ENCODE data around the gene PADI4. TPM values are rescaled to one million over a fixed set of nuclear protein-coding genes. Genes with fewer than 3 reads are reported as not detected.
A peak's percentile ranks its signal among the peaks of the same experiment; 100 is the strongest.
"Not testable (repeated sequence)": the region's sequence is repeated elsewhere in the genome, so short reads cannot be mapped to it uniquely, and the experiment has no call there.

PADI4 gene
- total RNA-seq, 2 experiments from 2014 or later = 0.17 to 0.23 TPM

DNA sequence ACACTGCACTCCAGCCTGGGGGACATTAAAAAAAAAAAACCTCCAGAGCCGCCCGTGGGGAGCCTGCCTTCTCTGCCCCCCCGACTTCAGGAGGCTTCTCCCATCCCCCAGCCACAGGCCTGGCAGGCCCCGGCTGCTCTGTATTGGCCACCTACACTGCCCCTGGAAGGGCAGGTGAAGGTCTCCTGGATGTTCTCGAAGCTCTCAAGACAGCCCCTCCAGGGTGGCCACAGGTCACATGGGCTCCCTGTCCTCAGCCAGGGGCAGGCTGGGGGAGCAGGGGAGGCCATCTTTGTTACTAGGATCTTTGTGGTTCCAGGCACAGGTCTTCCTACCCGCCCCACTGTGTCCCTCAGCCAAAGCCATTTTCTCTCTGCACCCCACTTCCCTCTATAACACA lies 96.8 kb downstream of the PADI4 start:
- DNase-seq = no peak
- Mint-ChIP-seq H3K36me3 (ENCODE audit: low read depth) (peaks cover 23% of the 10 kb centered on the region), H3K4me3 (no peak overlapping the region), H3K9me3 (no peaks in the 10 kb centered on the region), H3K4me1 (no peaks in the 10 kb centered on the region), H3K27me3 (no peaks in the 10 kb centered on the region), H3K27ac (no peak overlapping the region)
- ChIA-PET CTCF (interaction anchor here (0.9 kb wide), 1 partner anchor 133 kb away, joined by 3 read pairs; no protein-coding TSS in a partner anchor), POLR2A (no interaction called here)

DNA sequence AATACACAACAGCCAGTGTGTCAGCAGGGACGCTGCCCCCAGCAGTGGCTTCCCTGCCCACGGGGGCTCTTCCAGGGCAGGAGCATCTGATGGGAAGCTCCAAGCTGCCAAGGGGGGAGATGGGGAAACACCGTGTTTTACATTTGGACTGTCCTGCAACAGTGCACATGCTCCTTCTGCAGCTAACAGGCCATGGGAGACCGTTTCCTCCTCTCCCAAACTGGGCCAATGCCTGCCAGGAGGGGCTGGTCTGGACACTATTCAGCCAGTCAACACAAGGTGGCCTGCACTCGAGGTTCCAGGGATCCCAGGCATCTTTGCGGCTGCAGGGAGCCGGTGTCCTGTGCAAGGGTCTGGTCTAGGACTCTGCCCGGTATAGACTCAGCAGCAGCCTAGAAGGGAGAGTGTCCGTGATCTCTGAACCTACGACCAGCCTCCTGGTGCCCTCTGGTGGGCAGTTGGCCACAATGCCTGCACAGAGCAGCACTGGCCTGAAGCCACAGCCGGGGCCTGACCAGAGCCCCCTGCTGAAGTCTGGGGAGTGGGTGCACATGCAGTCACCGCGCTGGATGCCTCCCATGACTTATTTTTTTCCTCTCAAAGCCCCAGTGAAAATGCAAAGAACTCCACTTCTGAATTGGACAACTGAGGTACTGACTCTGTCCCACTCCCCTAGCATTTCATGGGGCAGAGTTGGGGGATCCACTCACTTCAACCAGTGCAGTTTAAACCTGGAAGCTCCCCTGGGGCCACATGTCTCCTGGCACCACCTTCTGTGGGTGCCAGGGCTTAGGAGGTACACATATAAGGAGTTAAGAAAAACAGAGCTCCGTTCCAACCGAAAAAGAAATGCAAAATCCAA lies 98.1 kb downstream of the PADI4 start:
- no peaks in the 10 kb centered on the region for H3K4me1 Mint-ChIP-seq
- peaks cover 34% of the 10 kb centered on the region for H3K36me3 Mint-ChIP-seq (ENCODE audit: low read depth)
- ChIA-PET POLR2A (no interaction called here), CTCF (interaction anchor here (0.6 to 0.9 kb wide), 2 partner anchors 74 to 134 kb away, joined by 3 to 5 read pairs; no protein-coding TSS in a partner anchor)
- H3K27me3 Mint-ChIP-seq = no peaks in the 10 kb centered on the region
- peak; percentile 44 for DNase-seq
- H3K9me3 Mint-ChIP-seq = no peaks in the 10 kb centered on the region
- H3K4me3 Mint-ChIP-seq = no peak overlapping the region
- H3K27ac Mint-ChIP-seq = no peak overlapping the region

DNA sequence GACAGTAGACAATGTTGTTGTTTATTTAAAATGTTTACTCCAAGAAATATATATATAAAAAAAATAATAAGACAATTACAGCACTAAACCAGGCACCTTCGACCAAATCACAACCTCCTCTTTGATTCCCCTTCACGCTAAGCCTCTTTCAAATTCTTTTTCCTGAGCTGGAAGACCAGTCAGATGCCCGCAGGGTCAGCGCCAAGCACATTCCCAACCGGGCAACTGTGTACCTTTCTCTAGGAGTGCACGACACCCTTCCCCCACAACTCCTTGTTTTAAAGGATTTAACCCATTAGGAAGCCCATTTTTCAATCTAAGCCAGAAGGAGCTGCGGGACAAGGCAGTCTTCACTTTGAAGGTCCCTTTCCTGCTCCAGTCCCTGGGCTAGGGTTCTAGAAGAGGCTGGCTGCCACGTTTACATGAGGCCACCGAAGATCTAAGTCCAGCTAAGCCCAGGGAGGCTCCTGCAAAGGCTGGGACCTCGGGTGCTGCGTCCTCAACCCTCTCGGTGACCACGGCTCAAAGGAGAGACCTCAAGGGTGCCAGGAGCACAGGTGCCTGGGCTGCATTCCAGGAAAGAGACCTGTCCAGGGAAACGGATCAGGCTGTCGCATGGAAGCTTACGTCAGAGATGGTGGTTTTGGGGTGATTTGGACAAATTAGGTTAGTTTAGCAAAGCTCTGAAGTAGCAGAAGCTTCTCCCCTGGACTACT lies 98.9 kb downstream of the PADI4 start:
- H3K4me1 Mint-ChIP-seq, POLR2A ChIA-PET, H3K9me3 Mint-ChIP-seq, DNase-seq, H3K27me3 Mint-ChIP-seq, H3K4me3 Mint-ChIP-seq, H3K27ac Mint-ChIP-seq: not testable (repeated sequence)
- CTCF ChIA-PET = interaction anchor here (0.6 kb wide), 1 partner anchor 73 kb away, joined by 5 read pairs; no protein-coding TSS in a partner anchor
- H3K36me3 Mint-ChIP-seq (ENCODE audit: low read depth) = peaks cover 38% of the 10 kb centered on the region

GRCh38 chr1:17407786-17408514 lies 100.0 kb downstream of the PADI4 start:
- POLR2A ChIA-PET, H3K9me3 Mint-ChIP-seq, H3K27ac Mint-ChIP-seq, H3K4me3 Mint-ChIP-seq, H3K4me1 Mint-ChIP-seq, H3K27me3 Mint-ChIP-seq, DNase-seq: not testable (repeated sequence)
- H3K36me3 Mint-ChIP-seq (ENCODE audit: low read depth) = peaks cover 44% of the 10 kb centered on the region
- CTCF ChIA-PET = interaction anchor here (0.6 kb wide), 1 partner anchor 59 kb away, joined by 3 read pairs; no protein-coding TSS in a partner anchor

GRCh38 chr1:17409391-17409811 lies 101.4 kb downstream of the PADI4 start:
- no peak overlapping the region for H3K4me3 Mint-ChIP-seq
- H3K27me3 Mint-ChIP-seq = no peaks in the 10 kb centered on the region
- no peaks in the 10 kb centered on the region for H3K9me3 Mint-ChIP-seq
- ChIA-PET CTCF (no interaction called here), POLR2A (no interaction called here)
- H3K36me3 Mint-ChIP-seq (ENCODE audit: low read depth) = peaks cover 48% of the 10 kb centered on the region
- no peak overlapping the region for H3K27ac Mint-ChIP-seq
- no peak for DNase-seq
- no peaks in the 10 kb centered on the region for H3K4me1 Mint-ChIP-seq

DNA sequence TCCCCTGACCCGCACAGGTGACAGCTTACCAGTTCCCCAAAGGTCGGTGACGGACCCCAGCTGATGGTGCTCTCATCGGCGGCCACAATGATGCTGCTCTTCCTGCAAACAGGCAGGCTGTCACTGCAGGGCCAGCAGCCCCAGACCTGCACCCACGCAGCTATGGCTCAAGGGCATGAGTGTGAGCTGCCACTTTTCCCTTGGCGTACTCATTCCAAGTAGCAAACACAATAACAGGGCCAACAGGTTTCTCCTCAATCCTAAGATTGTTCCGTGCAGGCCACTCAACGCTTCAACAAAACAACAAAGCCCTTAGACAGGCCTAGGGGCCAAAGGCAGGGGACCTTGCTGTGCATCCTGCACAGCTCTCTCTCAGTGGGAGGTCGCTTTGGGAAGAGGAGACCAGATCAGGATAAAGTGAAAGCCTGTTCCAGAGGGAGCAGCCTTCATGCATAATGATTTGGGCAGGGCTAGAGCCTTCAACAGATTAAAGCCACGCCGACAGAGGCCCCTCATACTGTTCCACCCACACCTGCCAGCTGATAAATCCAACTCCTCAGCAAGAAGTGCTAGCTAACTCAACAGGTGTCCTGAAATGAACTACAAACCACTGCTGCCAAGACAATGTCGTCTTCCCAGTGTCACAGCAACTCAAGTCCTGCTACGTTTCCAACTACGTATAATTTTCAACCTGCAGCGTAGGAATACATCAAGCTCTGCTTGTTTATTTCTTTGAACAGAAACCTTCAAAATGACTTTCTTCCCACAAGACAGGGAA lies 104.3 kb downstream of the PADI4 start:
- peaks cover 64% of the 10 kb centered on the region for H3K36me3 Mint-ChIP-seq (ENCODE audit: low read depth)
- ChIA-PET POLR2A (no interaction called here), CTCF (no interaction called here)
- no peak for DNase-seq
- no peaks in the 10 kb centered on the region for H3K9me3 Mint-ChIP-seq
- H3K4me3 Mint-ChIP-seq = no peak overlapping the region
- H3K4me1 Mint-ChIP-seq = no peaks in the 10 kb centered on the region
- H3K27ac Mint-ChIP-seq = no peak overlapping the region
- no peaks in the 10 kb centered on the region for H3K27me3 Mint-ChIP-seq

Small RNA genes lying within 50 kb of the gene (microRNA-seq; reads per million reads assigned to microRNA genes)
- not detected for gene MIR3972 (ENCODE audit: borderline microRNAs expressed, borderline replicate concordance)

Other genes with a start within 250 kb of the PADI4 start
- under 1 TPM; 0.05 to 0.23 TPM for gene PADI2, start 188.7 kb upstream of the PADI4 start, total RNA-seq
- gene PADI1, start 103.1 kb upstream of the PADI4 start, total RNA-seq = not detected
- not detected for gene PADI3, start 59.1 kb upstream of the PADI4 start, total RNA-seq
- under 1 TPM; 0.10 TPM for gene PADI6, start 64.0 kb downstream of the PADI4 start, total RNA-seq
- gene RCC2, start 131.5 kb downstream of the PADI4 start, total RNA-seq = 100 to 1,000 TPM; 118 to 121 TPM
- gene ARHGEF10L, start 231.5 kb downstream of the PADI4 start, total RNA-seq = not detected